Neural progenitor cell (in vitro differentiated cells): ENCODE measurements around the gene OSCP1. TPM values are rescaled to one million over a fixed set of nuclear protein-coding genes. Genes with fewer than 3 reads are reported as not detected.

Experiments used
- DNase-seq: peaks from one replicate; pipeline ENCODE4 v3.0.0-alpha.2; 2016; ENCODE audit warnings: low spot score
- H2AFZ ChIP-seq: fragments of 200-600 bp; sonication (generic); replicated peaks from 2 replicates; pipeline ENCODE4 v1.6.1; 2016; ENCODE audit warnings: antibody characterized with exemption
- H3F3A ChIP-seq: fragments of 200-600 bp; sonication (generic); 2 replicates; pipeline ENCODE4 v1.6.1; 2016; ENCODE audit warnings: antibody characterized with exemption, low read depth
- H3K27ac ChIP-seq: fragments of 200-600 bp; sonication (generic); 2 replicates; pipeline ENCODE4 v1.5.1; 2016; ENCODE audit warnings: mild to moderate bottlenecking
- H3K27me3 ChIP-seq: fragments of 200-600 bp; sonication (generic); 2 replicates; pipeline ENCODE4 v1.6.1; 2016; ENCODE audit warnings: mild to moderate bottlenecking, moderate library complexity
- H3K36me3 ChIP-seq: fragments of 200-600 bp; sonication (generic); 2 replicates; pipeline ENCODE4 v1.5.1; 2016
- H3K4me1 ChIP-seq: fragments of 200-600 bp; sonication (generic); 2 replicates; pipeline ENCODE4 v1.6.1; 2016; ENCODE audit warnings: mixed run types
- H3K4me2 ChIP-seq: fragments of 200-600 bp; sonication (generic); 2 replicates; pipeline ENCODE4 v1.6.1; 2016
- H3K4me3 ChIP-seq: fragments of 200-600 bp; sonication (generic); 2 replicates; pipeline ENCODE4 v1.5.1; 2016
- H3K79me2 ChIP-seq: fragments of 200-600 bp; sonication (generic); 2 replicates; pipeline ENCODE4 v1.6.1; 2016; ENCODE audit warnings: low read depth
- H3K9ac ChIP-seq: fragments of 200-600 bp; sonication (generic); 2 replicates; pipeline ENCODE4 v1.6.1; 2016
- H3K9me3 ChIP-seq: fragments of 200-600 bp; sonication (generic); 2 replicates; pipeline ENCODE4 v1.5.1; 2016; ENCODE audit warnings: low read depth
- H4K20me1 ChIP-seq: fragments of 200-600 bp; sonication (generic); 2 replicates; pipeline ENCODE4 v1.6.1; 2016; ENCODE audit warnings: low read depth
- H3K27ac Mint-ChIP-seq: 3 replicates; pipeline ENCODE4 v1.8.0; 2021; ENCODE audit warnings: mixed read lengths
- H3K27me3 Mint-ChIP-seq: 2 replicates; pipeline ENCODE4 v1.8.0; 2022; ENCODE audit warnings: low read depth, mild to moderate bottlenecking, inconsistent platforms, moderate library complexity, mixed read lengths; ENCODE audit not compliant: insufficient read depth
- H3K36me3 Mint-ChIP-seq: 3 replicates; pipeline ENCODE4 v1.8.0; 2021; ENCODE audit warnings: mixed read lengths
- H3K4me1 Mint-ChIP-seq: 3 replicates; pipeline ENCODE4 v1.8.0; 2021; ENCODE audit warnings: mixed read lengths
- H3K4me3 Mint-ChIP-seq: 3 replicates; pipeline ENCODE4 v1.8.0; 2021; ENCODE audit warnings: mild to moderate bottlenecking, moderate library complexity, mixed read lengths
- H3K9me3 Mint-ChIP-seq: 3 replicates; pipeline ENCODE4 v1.8.0; 2020; ENCODE audit warnings: mixed read lengths
- CTCF ChIP-seq: fragments of 200-600 bp; sonication (generic); IDR thresholded peaks from 2 replicates; pipeline ENCODE4 v1.5.1; 2017; ENCODE audit warnings: antibody characterized with exemption, mild to moderate bottlenecking
- EZH2 ChIP-seq: fragments of 200-600 bp; sonication (generic); IDR thresholded peaks from 2 replicates; pipeline ENCODE4 v1.6.1; 2017; ENCODE audit warnings: antibody characterized with exemption, mild to moderate bottlenecking, moderate library complexity
- EZH2phosphoT487 ChIP-seq: fragments of 200-600 bp; sonication (generic); IDR thresholded peaks from 2 replicates; pipeline ENCODE4 v1.6.1; 2017; ENCODE audit warnings: antibody characterized with exemption
- total RNA-seq: library from RNA; depleted of rRNA; stranded (reverse); fragments of >200 nt; gene quantifications from 2 replicates; pipeline ENCODE4 v1.2.3, GENCODE V29; 2015; ENCODE audit warnings: low replicate concordance

Gene OSCP1
- total RNA-seq, 1 donor from 2014 or later: 7.8 TPM

- Mint-ChIP-seq H3K27ac (peak overlapping the region; percentile 42), H3K9me3 (no peaks in the 10 kb centered on the region), H3K4me3 (no peak overlapping the region), H3K27me3 (peaks cover 6% of the 10 kb centered on the region), H3K4me1 (peaks cover 14% of the 10 kb centered on the region), H3K36me3 (no peaks in the 10 kb centered on the region)
- TF ChIP-seq EZH2 (no peak), EZH2phosphoT487 (no peak), CTCF (no peak)
- no peak overlapping the region for H3K9ac ChIP-seq
- H3K4me2 ChIP-seq: no peak overlapping the region
- DNase-seq: peak; percentile 12
- no peaks in the 10 kb centered on the region for H3K36me3 ChIP-seq
- H3K27me3 ChIP-seq: no peaks in the 10 kb centered on the region
- no peak overlapping the region for H3K27ac ChIP-seq
- H4K20me1 ChIP-seq: no peaks in the 10 kb centered on the region
- peak overlapping the region; percentile 68 for H2AFZ ChIP-seq
- H3F3A ChIP-seq: no peaks in the 10 kb centered on the region
- H3K79me2 ChIP-seq: no peaks in the 10 kb centered on the region
- H3K9me3 ChIP-seq: no peaks in the 10 kb centered on the region
- H3K4me1 ChIP-seq: peaks cover 9% of the 10 kb centered on the region
- H3K4me3 ChIP-seq: no peak overlapping the region
Measured at GRCh38 chr1:36471830-36472641, 21.8 kb upstream of the OSCP1 start.

- Histone ChIP-seq H3K36me3 (no peaks in the 10 kb centered on the region), H3K4me2 (no peak overlapping the region), H3K27ac (no peak overlapping the region), H4K20me1 (no peaks in the 10 kb centered on the region), H3F3A (peaks cover 9% of the 10 kb centered on the region), H3K9me3 (no peaks in the 10 kb centered on the region), H3K4me3 (no peak overlapping the region), H3K79me2 (no peaks in the 10 kb centered on the region), H3K27me3 (no peaks in the 10 kb centered on the region), H3K4me1 (peaks cover 20% of the 10 kb centered on the region), H3K9ac (no peak overlapping the region), H2AFZ (no peak overlapping the region)
- Mint-ChIP-seq H3K27me3 (peaks cover 7% of the 10 kb centered on the region), H3K4me3 (no peak overlapping the region), H3K27ac (peak overlapping the region; percentile 72), H3K9me3 (no peaks in the 10 kb centered on the region), H3K4me1 (peaks cover 20% of the 10 kb centered on the region), H3K36me3 (no peaks in the 10 kb centered on the region)
- TF ChIP-seq EZH2 (no peak), CTCF (no peak), EZH2phosphoT487 (no peak)
- DNase-seq: no peak
Measured at GRCh38 chr1:36469163-36469562, 18.9 kb upstream of the OSCP1 start.

- DNase-seq: no peak
- no peaks in the 10 kb centered on the region for H3K36me3 ChIP-seq
- H3K9me3 Mint-ChIP-seq: no peaks in the 10 kb centered on the region
- no peak overlapping the region for H3K4me3 Mint-ChIP-seq
- H2AFZ ChIP-seq: no peak overlapping the region
- no peaks in the 10 kb centered on the region for H3K27me3 ChIP-seq
- no peaks in the 10 kb centered on the region for H4K20me1 ChIP-seq
- no peak overlapping the region for H3K27ac ChIP-seq
- H3K36me3 Mint-ChIP-seq: no peaks in the 10 kb centered on the region
- no peaks in the 10 kb centered on the region for H3K9me3 ChIP-seq
- peaks cover 27% of the 10 kb centered on the region for H3K4me1 Mint-ChIP-seq
- peaks cover 25% of the 10 kb centered on the region for H3K4me1 ChIP-seq
- H3K4me2 ChIP-seq: no peak overlapping the region
- no peak overlapping the region for H3K9ac ChIP-seq
- H3K27ac Mint-ChIP-seq: peak overlapping the region; percentile 53
- peaks cover 7% of the 10 kb centered on the region for H3K27me3 Mint-ChIP-seq
- no peak overlapping the region for H3K4me3 ChIP-seq
- peaks cover 18% of the 10 kb centered on the region for H3F3A ChIP-seq
- TF ChIP-seq EZH2: no peak
- peaks cover 12% of the 10 kb centered on the region for H3K79me2 ChIP-seq
Measured at GRCh38 chr1:36467700-36468455, 17.6 kb upstream of the OSCP1 start.
